Karpas-422 (cell line): ENCODE results near the gene CFAP221. TPM values are rescaled to one million over a fixed set of nuclear protein-coding genes. Genes with fewer than 3 reads are reported as not detected.

Source experiments
- DNase-seq: peaks from one replicate; pipeline ENCODE4 v3.0.0-alpha.2; 2015
- H2AFZ ChIP-seq: fragments of 200-600 bp; sonication (generic); 2 replicates; pipeline ENCODE4 v1.6.1; 2014; ENCODE audit warnings: antibody characterized with exemption, low read length, mixed read lengths
- H3K27ac ChIP-seq: fragments of 200-600 bp; sonication (generic); 2 replicates; pipeline ENCODE4 v1.5.1; 2014; ENCODE audit warnings: mild to moderate bottlenecking, low read length, moderate library complexity
- H3K27me3 ChIP-seq: fragments of 200-600 bp; sonication (generic); 2 replicates; pipeline ENCODE4 v1.6.1; 2014; ENCODE audit warnings: low read length, mixed read lengths
- H3K36me3 ChIP-seq: fragments of 200-600 bp; sonication (generic); 2 replicates; pipeline ENCODE4 v1.6.1; 2014; ENCODE audit warnings: low read length, mixed read lengths; ENCODE audit not compliant: insufficient read depth
- H3K4me1 ChIP-seq: fragments of 200-600 bp; sonication (generic); 2 replicates; pipeline ENCODE4 v1.6.1; 2014; ENCODE audit warnings: mild to moderate bottlenecking, low read length, mixed read lengths
- H3K4me2 ChIP-seq: fragments of 200-600 bp; sonication (generic); 2 replicates; pipeline ENCODE4 v1.6.1; 2014; ENCODE audit warnings: low read length, low read depth, mild to moderate bottlenecking; ENCODE audit not compliant: poor library complexity, severe bottlenecking
- H3K4me3 ChIP-seq: fragments of 200-600 bp; sonication (generic); 2 replicates; pipeline ENCODE4 v1.5.1; 2014; ENCODE audit warnings: mild to moderate bottlenecking, antibody characterized with exemption, low read length, mixed read lengths
- H3K79me2 ChIP-seq: fragments of 200-600 bp; sonication (generic); 2 replicates; pipeline ENCODE4 v1.6.1; 2014; ENCODE audit warnings: mild to moderate bottlenecking, low read length, mixed read lengths
- H3K9ac ChIP-seq: fragments of 200-600 bp; sonication (generic); 2 replicates; pipeline ENCODE4 v1.6.0; 2014; ENCODE audit warnings: low read length
- H3K9me2 ChIP-seq: fragments of 200-600 bp; sonication (generic), shearing (Covaris generic); replicated peaks from 2 replicates; pipeline ENCODE4 v1.6.0; 2014; ENCODE audit warnings: mild to moderate bottlenecking, low read length, moderate library complexity; ENCODE audit not compliant: insufficient read depth
- H3K9me3 ChIP-seq: fragments of 300-700, 200-600 bp; sonication (generic); 2 replicates; pipeline ENCODE4 v1.6.1; 2014; ENCODE audit warnings: low read length, mixed read lengths
- H4K20me1 ChIP-seq: fragments of 200-600 bp; sonication (generic); 2 replicates; pipeline ENCODE4 v1.6.1; 2014; ENCODE audit warnings: mild to moderate bottlenecking, antibody characterized with exemption, low read length, low read depth; ENCODE audit not compliant: insufficient read depth
- total RNA-seq: library from RNA; depleted of rRNA; stranded (reverse); fragments of >200 nt; shearing (Covaris generic); gene quantifications from 2 replicates; pipeline ENCODE4 v1.2.3, GENCODE V29; 2014; ENCODE audit warnings: low replicate concordance

Gene CFAP221
- total RNA-seq, 1 experiment from 2014 or later: not detected

DNA sequence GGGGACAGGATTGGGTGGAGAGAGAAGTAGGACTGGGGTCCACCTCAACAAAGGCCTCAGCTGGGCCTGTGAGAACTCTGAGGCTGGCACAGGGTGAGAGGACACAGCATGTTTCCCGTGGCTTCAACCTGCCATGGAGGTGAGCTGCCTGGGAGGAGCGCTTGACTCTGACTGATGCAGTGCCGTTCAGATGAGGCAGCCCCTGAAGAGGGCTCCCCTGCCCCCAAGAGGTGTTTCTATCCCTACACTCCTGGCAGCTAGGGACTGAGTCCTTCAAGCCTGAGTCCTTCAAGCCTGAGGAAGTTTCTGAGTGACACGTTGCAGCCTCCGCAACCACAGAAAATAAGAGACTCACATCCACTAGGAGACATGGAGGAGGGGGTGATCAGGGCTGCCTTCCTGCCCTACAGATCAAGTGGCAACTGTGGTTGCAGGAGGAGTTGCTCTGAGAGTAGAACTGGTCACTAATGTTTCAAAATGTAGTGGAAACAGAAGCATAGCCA is 85.1 kb downstream of the CFAP221 start:
- Histone ChIP-seq H3K27ac (no peak overlapping the region), H3K4me3 (no peak overlapping the region), H3K79me2 (no peaks in the 10 kb centered on the region), H3K27me3 (no peaks in the 10 kb centered on the region), H4K20me1 (no peaks in the 10 kb centered on the region), H3K36me3 (no peaks in the 10 kb centered on the region), H3K4me1 (peaks cover 33% of the 10 kb centered on the region), H2AFZ (no peak overlapping the region), H3K9ac (no peak overlapping the region), H3K9me2 (no peaks in the 10 kb centered on the region), H3K4me2 (no peak overlapping the region), H3K9me3 (no peaks in the 10 kb centered on the region)
- no peak for DNase-seq

GRCh38 chr2:119630121-119630520 is 85.9 kb downstream of the CFAP221 start:
- DNase-seq: no peak
- Histone ChIP-seq H3K4me2 (no peak overlapping the region), H3K4me3 (no peak overlapping the region)

DNA sequence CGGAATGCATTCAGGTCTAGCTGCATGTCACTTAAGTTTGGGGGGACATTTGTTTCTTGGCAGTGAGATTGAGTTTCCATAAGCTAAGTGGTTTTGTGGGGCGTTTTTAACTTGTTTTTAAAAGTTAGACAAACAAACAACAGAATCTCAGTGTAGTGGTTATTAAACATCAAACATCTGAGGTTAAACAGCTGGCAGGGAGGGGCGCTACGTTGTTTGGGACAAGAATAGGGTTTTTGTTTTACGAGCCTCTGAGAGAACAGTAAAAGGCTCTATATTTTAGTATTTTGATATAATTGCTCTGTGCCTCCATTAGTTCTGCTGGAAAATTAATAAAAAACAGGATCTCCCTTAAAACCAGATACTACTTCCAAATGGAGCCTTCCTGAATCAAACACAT is 93.1 kb downstream of the CFAP221 start:
- H3K9ac ChIP-seq: no peak overlapping the region
- no peak overlapping the region for H3K27ac ChIP-seq
- H2AFZ ChIP-seq: no peak overlapping the region
- H3K27me3 ChIP-seq: no peaks in the 10 kb centered on the region
- H3K9me2 ChIP-seq: no peaks in the 10 kb centered on the region
- H3K4me2 ChIP-seq: no peak overlapping the region
- no peaks in the 10 kb centered on the region for H3K79me2 ChIP-seq
- H4K20me1 ChIP-seq: no peaks in the 10 kb centered on the region
- peaks cover 28% of the 10 kb centered on the region for H3K4me1 ChIP-seq
- no peaks in the 10 kb centered on the region for H3K9me3 ChIP-seq
- H3K36me3 ChIP-seq: no peaks in the 10 kb centered on the region
- no peak overlapping the region for H3K4me3 ChIP-seq
- no peak for DNase-seq

More at GRCh38 chr2:119630121-119630520, 85.9 kb downstream of the CFAP221 start:
- H2AFZ ChIP-seq: peak overlapping the region; percentile 18; the same call in 1 of the 2 replicates
- no peaks in the 10 kb centered on the region for H4K20me1 ChIP-seq
- no peaks in the 10 kb centered on the region for H3K27me3 ChIP-seq
- no peaks in the 10 kb centered on the region for H3K36me3 ChIP-seq
- peaks cover 32% of the 10 kb centered on the region for H3K4me1 ChIP-seq
- H3K9me2 ChIP-seq: no peaks in the 10 kb centered on the region
- no peak overlapping the region for H3K9ac ChIP-seq
- H3K9me3 ChIP-seq: no peaks in the 10 kb centered on the region
- no peaks in the 10 kb centered on the region for H3K79me2 ChIP-seq
- H3K27ac ChIP-seq: no peak overlapping the region

GRCh38 chr2:119638246-119638645 is 94.0 kb downstream of the CFAP221 start:
- no peak overlapping the region for H3K27ac ChIP-seq
- H3K9me3 ChIP-seq: no peaks in the 10 kb centered on the region

GRCh38 chr2:119638685-119639554 is 94.7 kb downstream of the CFAP221 start:
- no peak overlapping the region for H3K4me3 ChIP-seq
- H3K36me3 ChIP-seq: no peaks in the 10 kb centered on the region
- H3K27ac ChIP-seq: no peak overlapping the region
- no peaks in the 10 kb centered on the region for H4K20me1 ChIP-seq
- no peaks in the 10 kb centered on the region for H3K9me2 ChIP-seq
- no peaks in the 10 kb centered on the region for H3K9me3 ChIP-seq
- no peak overlapping the region for H3K4me2 ChIP-seq
- DNase-seq: no peak
- no peak overlapping the region for H2AFZ ChIP-seq
- peaks cover 28% of the 10 kb centered on the region for H3K4me1 ChIP-seq
- no peaks in the 10 kb centered on the region for H3K27me3 ChIP-seq
- H3K79me2 ChIP-seq: no peaks in the 10 kb centered on the region
- no peak overlapping the region for H3K9ac ChIP-seq

More at GRCh38 chr2:119638246-119638645, 94.0 kb downstream of the CFAP221 start:
- H3K9me2 ChIP-seq: no peaks in the 10 kb centered on the region
- no peaks in the 10 kb centered on the region for H3K79me2 ChIP-seq
- peaks cover 28% of the 10 kb centered on the region for H3K4me1 ChIP-seq
- no peak overlapping the region for H2AFZ ChIP-seq
- H3K9ac ChIP-seq: no peak overlapping the region
- H3K4me3 ChIP-seq: no peak overlapping the region
- no peak for DNase-seq
- H3K27me3 ChIP-seq: no peaks in the 10 kb centered on the region
- no peak overlapping the region for H3K4me2 ChIP-seq
- no peaks in the 10 kb centered on the region for H4K20me1 ChIP-seq
- H3K36me3 ChIP-seq: no peaks in the 10 kb centered on the region

- Histone ChIP-seq H3K9me3 (no peaks in the 10 kb centered on the region), H3K9ac (0 out of 2 replicates have a peak overlapping the region, but pooled peaks have one; percentile 9), H3K27ac (no peak overlapping the region), H3K79me2 (no peaks in the 10 kb centered on the region), H2AFZ (peak overlapping the region; percentile 59), H3K4me2 (peak overlapping the region; percentile 37), H3K4me1 (peaks cover 51% of the 10 kb centered on the region), H3K36me3 (no peaks in the 10 kb centered on the region; the same call in 1 of the 2 replicates), H4K20me1 (no peaks in the 10 kb centered on the region), H3K27me3 (no peaks in the 10 kb centered on the region), H3K9me2 (no peaks in the 10 kb centered on the region), H3K4me3 (no peak overlapping the region)
- DNase-seq: peak; percentile 93
Measured at GRCh38 chr2:119641562-119642258, 97.5 kb downstream of the CFAP221 start.

DNA sequence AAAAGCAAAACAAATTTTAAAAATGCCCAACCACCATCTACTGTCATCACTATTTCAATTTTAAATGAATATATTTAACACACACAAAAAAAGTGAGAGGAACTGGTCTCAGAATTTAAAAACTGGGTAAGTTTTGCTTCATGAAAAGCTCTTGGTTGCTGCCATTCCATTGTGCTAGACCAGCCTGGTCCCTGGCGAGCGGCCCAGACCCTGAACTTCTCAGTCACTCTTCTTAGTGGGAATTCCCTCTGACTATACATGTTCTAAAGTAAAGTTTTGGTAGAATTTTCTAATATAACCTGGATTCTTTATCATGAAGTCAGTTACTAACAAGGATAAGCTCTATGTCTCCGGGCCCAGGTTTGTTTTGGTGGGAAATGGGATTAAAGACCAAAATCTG is 99.9 kb downstream of the CFAP221 start:
- H3K4me1 ChIP-seq: peaks cover 68% of the 10 kb centered on the region
- H3K4me2 ChIP-seq: no peak overlapping the region
- H3K9me2 ChIP-seq: no peaks in the 10 kb centered on the region
- H3K27ac ChIP-seq: no peak overlapping the region
- no peaks in the 10 kb centered on the region for H3K9me3 ChIP-seq
- H3K36me3 ChIP-seq: peaks cover 2% of the 10 kb centered on the region; the same call in 1 of the 2 replicates
- H3K79me2 ChIP-seq: no peaks in the 10 kb centered on the region
- no peaks in the 10 kb centered on the region for H4K20me1 ChIP-seq
- peaks cover under 1% of the 10 kb centered on the region; the same call in 1 of the 2 replicates for H3K27me3 ChIP-seq
- H3K9ac ChIP-seq: no peak overlapping the region
- no peak for DNase-seq
- H2AFZ ChIP-seq: no peak overlapping the region
- no peak overlapping the region for H3K4me3 ChIP-seq
